Stimulated activated CD8-positive, alpha-beta memory T cell treated with anti-CD3 and anti-CD28 coated beads, Interleukin-7, amount 100 ng/mL, for 4 hours (primary cell): ENCODE data around the gene COPA.
"Not testable (repeated sequence)": the region's sequence is repeated elsewhere in the genome, so short reads cannot be mapped to it uniquely, and the experiment has no call there.

Source experiments
- DNase-seq, 2 donors: peaks; one replicate each; pipeline ENCODE4 v3.0.0-alpha.2; 2020; ENCODE audit warnings: low read depth in 2 of 2

Gene COPA

GRCh38 chr1:160325252-160325651, 17.8 kb downstream of the COPA start:
- no peak for DNase-seq

- DNase-seq = no peak
Measured at GRCh38 chr1:160322831-160323230, 20.2 kb downstream of the COPA start.

DNA sequence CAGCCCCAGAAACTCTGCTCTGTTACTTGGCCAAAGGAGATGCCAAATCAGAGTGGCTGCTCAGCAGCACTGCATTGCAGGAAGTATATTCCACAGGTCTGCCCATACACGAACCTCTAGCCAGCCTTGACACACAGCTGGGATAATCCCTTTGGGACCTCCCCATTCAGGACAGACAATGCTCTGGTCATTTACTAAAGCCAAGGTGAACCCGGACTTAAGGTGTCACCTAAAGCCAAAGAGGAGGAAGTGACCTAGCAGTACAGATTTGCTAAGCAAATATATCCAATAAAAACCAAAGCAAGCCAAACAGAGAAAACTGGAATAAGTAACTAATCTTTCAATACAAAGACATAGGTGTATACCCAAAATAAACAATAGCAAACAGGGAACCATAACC, 27.7 kb downstream of the COPA start:
- DNase-seq = no peak

GRCh38 chr1:160309571-160309970, 33.5 kb downstream of the COPA start:
- DNase-seq = no peak

GRCh38 chr1:160309185-160309557, 33.9 kb downstream of the COPA start:
- DNase-seq = no peak

DNA sequence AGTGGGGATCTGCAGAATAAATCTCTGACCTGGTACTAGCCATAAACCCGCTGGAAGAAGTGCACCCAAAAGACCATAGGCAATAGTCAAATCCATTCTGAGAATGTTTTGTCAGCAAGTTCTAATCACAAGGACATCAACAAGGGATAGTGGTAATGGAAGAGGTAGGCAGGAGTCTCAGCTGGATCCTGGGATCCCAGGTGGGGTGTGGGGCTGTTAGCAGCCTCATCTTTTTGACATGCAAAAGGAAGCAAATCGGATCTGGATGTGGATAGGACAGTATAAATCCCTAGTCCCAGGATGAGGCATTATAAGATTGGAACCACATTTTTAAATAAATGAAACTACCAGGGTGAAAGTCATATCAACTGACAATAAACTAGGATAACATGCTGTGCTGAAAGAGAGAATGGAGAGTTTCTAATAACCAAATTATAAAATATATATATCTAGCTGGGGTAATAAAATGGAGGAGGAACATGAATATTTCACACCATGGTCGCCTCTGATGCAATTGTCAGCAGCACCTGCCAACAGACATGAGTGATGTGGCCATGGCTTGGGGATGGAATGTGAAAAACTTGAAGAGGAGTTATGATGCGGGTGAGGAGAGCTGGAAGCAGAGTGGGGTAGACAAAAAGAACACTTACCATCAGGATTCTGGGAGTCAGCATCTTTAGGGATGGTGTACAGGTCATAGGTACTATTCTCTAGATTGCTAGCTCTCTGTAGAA, 34.4 kb downstream of the COPA start:
- DNase-seq = no peak

GRCh38 chr1:160307118-160307791, 35.8 kb downstream of the COPA start:
- no peak for DNase-seq

DNA sequence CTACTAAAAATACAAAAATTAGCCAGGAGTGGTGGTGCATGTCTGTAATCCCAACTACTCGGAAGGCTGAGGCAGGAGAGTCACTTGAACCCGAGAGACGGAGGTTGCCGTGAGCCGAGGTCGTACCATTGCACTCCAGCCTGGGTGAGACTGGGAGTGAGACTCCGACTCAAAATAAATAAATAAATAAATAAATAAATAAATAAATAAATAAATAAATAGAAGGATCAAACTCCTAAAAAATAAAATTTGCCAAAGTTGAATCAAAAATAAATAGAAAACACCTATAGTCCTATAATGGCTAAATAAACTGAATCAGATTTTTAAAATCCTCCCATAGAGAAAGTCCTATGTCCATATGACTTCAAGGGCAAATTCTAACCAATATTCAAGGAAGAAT, 42.9 kb downstream of the COPA start:
- no peak for DNase-seq

- no peak for DNase-seq
Measured at GRCh38 chr1:160296036-160296435, 47.0 kb downstream of the COPA start.

GRCh38 chr1:160293020-160293968, 49.8 kb downstream of the COPA start:
- DNase-seq = no peak

DNA sequence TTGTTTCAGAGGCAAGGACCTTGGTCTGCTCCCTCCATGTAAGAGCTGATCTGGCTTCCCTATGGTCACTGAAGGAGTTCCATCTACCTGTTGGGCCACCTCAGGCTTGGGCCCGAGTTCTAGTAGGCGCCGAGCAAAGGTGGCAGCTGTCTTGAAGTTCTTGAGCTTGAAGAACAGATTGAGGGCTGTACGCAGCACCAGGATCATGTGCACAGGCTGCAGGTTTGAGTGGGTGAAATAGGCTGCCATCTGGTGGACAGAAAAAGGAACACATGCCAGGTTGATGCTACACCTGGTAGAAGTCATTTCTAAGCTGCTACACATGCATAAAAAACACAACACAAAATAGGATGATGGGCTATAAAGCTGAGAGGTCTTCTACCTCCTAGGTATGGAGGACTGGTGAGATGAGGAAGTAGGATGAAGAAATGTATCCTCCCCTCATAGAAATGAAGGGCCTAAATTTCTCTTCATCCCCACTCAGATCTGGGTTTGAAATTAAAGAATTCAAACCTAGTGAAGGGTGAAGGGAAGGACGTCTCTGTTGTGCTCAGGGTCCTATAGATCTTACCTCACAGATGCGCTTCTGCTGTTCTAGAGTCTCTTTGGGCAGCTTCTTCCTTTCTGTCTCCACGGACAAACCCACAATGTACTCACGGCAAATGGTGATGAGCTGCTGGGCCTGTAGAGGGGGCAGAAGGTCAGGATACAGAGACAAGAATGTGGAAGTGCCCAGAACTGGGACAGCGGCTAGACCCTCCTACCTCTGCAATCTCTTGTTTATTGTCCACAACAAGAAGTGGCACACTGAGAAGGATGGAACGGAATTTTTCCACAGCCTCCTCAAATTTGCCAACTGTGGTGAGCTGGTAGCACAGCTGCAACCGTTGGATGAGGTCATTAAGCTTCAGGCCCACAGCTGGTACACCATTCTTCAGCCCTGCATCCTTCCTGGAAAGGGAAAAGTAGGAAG, 51.5 kb downstream of the COPA start:
- peak; percentile 29 to 45 for DNase-seq

GRCh38 chr1:160287769-160288168, 55.3 kb downstream of the COPA start:
- DNase-seq = not testable (repeated sequence)

GRCh38 chr1:160285506-160285905, 57.5 kb downstream of the COPA start:
- no peak for DNase-seq

DNA sequence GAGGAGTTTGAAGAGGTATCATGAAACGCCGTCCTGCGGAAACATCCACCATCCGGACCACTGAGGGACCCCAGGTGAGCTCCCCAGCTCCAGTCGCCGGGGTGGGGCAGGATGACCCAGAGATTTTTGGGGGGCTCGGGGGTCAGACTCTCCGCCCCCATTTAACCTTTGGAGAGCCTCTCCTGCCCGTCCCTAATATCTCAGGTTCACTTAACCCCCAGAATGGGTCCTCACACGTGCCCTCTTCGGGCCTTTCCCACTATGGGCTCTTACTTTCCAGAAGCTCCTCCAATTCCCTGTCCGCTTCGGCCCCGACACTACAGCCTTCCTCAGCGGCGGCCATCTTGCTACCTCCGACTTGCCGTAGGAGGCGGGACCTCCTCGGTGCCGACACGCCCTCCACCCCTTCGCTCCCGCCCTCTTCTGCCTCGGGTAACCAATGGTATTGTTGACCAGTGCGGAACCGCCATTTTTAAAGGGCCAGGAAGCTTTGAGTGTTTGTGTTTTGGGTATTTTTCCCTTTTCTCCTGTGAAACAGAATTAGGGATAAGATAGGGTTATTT, 58.2 kb downstream of the COPA start, which contains the start of gene PEX19:
PEX19 (minus strand) TSS at position 352 of the 563 bp plus-strand sequence; CDS start at position 343, 9 bp downstream.
- DNase-seq = peak; percentile 85 to 87

GRCh38 chr1:160284220-160284781, 58.7 kb downstream of the COPA start:
- DNase-seq = no peak

- no peak for DNase-seq
Measured at GRCh38 chr1:160282807-160283206, 60.2 kb downstream of the COPA start.

GRCh38 chr1:160277987-160278386, 65.1 kb downstream of the COPA start:
- DNase-seq = no peak

GRCh38 chr1:160277330-160277729, 65.7 kb downstream of the COPA start:
- no peak for DNase-seq

GRCh38 chr1:160271025-160271424, 72.0 kb downstream of the COPA start:
- no peak for DNase-seq

DNA sequence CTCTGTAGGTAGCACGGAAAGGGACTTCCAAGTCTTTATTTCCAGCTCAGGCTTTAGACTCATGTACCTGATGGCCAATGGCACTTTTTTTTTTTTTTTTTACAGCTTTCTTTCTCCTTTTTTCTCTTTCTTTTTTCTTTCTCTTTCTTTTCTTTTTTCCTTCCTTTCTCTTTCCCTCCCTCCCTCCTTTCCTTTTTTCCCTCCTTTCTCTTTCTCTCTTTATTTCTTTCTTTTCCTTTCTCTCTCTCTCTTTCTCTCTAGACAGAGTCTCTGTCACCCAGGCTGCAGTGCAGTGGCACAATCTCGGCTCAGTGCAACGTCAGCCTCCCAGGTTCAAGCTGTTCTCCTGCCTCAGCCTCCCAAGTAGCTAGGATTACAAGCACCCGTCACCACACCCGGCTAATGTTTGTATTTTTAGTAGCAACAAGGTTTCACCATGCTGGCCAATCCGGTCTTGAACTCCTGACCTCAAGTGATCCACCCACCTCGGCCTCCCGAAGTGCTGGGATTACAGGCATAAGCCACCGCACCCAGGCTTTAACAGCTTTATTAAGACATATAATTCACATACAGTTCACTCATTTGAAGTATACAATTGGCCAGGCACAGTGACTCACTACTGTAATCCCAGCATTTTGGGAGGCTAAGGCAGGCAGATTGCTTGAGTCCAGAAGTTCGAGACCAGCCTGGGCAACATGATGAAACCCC, 75.6 kb downstream of the COPA start:
- DNase-seq = no peak
